Right kidney (tissue), 1 donor: Measurements from ENCODE around the gene AK4.

Source experiments
- DNase-seq: peaks from one replicate; pipeline ENCODE4 v3.0.0-alpha.2; 2016

Gene AK4

DNA sequence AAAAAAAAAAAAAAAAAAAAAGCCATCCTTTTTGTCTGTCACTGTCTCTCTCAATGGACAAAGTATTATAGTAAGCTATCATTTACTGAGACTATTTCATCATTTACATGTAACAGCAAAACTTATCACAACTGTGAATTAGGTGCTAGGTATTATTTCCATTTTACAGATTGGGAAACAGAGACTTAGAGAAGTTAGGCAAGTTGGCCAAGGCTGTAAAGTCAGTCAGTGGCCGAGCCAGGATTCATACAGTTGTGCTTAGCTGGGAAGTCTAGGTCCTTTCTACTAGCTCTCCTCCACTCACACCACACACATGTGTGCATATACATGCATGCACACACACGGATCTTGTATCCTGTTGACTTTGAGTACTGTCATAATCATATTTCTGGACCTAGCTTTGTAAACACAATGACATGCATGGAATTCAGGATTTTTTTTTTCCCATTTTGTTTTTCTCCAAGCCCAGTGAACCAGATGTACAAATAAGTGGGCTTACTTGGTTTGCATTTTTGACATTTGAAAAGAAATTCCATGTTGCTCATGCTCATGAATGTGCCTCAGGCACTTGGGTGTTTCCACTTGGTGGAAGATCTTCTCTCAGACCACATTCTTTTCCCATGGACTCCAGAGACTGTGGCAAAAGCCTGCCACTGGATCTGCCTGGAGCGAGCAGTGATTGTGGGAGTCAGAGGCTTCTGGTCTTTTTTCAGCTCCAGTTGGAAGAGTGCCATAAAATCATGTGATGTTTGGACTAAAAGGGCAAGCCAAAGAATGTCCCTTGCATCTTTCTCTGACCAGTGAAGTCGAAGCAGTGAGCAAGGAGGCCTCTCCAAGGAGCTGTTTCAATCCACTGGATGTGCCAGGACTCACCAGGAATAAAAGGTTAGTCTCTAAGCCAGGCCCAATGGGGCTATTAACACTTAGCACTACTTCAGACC is 99.7 kb downstream of the AK4 start:
- DNase-seq: peak; percentile 28

DNA sequence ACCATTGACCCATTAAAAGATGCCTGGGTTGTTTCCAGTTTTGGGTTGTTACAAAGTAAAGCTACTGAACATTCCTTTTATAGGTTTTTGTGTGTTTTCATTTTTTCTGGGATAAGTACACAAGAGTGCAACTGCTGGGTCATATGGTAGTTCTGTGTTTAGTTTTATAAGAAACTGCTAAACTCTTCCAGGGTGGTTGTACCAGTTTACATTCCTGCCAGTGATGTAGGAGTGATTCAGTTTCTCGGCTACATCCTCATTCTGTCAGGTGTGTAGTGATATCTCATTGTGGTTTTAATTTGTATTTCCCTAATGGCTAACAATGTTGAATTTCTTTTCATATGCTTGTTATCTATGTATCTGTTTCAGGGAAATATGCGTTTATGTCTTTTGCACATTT is 102.8 kb downstream of the AK4 start:
- no peak for DNase-seq

DNA sequence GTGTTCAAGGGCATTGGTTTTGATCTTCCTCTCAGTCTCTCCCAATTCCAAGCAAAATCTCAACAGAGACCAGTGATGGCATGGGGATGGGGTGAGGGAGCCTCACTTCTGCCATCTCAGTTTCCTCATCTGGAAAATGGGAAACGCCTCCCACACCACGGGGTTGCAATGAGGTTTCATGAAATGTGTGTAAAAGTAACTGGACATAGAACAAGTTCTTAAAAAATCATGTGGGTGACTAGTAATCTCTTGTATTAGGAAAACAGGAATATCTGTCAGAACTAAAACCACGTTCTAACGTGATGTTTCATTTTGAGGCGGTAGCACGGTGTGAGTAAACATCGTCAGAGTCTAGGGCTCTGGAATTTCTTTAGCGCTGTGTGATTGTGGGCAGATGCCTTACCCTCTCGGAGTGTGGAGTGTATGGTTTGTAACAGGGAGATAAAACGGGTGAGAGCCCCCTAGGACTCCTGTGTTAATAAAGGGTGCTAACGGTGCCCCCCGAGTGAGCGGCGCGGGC is 105.9 kb downstream of the AK4 start:
- no peak for DNase-seq

DNA sequence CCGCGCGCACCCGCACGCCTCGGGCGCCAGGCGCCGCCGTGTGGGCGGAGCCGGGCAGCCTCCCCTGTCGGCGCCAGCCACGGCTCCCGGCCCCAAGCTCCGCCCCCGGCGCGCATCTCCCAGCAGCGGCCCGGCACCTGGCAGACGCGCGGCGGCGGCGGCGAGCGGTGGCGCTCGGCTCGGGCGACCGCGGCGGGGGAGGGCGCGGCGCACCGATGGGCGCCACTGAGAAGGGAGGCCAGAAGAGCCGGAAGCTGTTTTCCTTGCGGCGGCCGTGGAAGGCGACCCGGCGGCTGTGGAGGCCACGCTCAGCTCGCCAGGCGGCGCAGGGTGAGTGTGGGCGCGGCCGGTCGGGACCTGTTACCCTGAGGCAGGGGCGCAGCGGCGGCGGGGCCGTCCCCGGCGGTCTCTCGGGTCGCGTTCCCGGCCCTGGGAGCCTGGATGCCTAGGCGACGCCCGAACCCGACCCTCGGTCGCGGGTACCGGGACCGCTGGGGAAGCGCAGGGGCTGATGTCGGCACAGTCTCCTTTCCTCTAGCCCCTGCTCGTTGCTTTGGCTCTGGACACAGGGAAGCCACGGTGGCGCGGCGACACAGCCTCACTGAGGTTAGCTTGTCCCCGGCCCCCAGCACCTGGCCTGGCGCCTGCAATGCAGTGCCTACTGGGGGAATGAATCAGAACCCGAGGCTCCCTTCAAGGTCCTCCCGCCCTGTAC is 106.5 kb downstream of the AK4 start:
- peak; percentile 84 for DNase-seq

DNA sequence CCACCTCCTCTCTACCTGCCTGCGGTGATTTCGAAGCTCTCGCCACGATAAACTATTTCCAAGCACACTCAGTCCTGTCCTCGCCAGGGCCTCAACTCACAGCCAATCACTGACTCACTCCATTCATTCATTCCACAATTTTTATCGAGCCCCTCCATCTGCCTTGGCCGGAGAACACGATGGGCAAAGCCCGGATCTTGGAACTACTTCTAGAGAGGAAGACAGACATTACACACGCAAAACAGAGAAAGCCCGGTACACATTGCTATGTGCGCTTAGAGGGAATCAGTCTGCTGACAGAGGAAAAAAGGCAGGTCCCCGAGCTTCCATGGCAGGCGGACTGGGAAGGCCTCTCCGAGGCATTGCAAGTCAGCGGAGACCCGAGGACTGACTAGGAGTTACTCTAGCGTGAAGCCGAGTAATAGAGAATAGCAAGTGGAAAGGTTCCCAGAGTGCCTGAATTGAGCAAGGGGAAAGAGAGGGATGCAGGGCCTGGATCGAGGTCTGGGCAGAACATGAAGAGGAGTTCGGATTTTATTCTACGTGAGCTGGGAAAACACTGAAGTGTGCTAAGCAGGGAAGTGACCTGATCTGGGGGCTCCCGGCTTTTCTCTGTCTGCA is 107.1 kb downstream of the AK4 start:
- peak; percentile 62 for DNase-seq

DNA sequence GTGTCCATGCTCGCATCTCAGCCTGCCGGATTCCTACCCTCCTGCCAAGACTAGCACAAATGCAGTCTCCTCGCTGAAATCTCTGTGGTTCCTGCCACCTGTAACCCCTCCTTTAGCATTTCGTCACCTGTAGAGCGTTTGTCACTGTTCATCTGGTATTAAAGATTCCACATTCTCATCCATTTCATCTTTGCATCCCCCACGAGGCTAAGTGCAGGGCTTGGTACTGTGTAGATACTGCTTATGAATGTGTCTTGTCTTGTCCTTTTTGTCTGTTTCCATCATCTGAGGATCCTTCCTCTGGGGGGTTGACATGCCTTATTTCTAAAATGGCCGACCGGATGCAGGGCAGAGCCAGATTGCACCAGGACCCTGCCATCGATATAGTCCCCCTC is 107.7 kb downstream of the AK4 start:
- no peak for DNase-seq

DNA sequence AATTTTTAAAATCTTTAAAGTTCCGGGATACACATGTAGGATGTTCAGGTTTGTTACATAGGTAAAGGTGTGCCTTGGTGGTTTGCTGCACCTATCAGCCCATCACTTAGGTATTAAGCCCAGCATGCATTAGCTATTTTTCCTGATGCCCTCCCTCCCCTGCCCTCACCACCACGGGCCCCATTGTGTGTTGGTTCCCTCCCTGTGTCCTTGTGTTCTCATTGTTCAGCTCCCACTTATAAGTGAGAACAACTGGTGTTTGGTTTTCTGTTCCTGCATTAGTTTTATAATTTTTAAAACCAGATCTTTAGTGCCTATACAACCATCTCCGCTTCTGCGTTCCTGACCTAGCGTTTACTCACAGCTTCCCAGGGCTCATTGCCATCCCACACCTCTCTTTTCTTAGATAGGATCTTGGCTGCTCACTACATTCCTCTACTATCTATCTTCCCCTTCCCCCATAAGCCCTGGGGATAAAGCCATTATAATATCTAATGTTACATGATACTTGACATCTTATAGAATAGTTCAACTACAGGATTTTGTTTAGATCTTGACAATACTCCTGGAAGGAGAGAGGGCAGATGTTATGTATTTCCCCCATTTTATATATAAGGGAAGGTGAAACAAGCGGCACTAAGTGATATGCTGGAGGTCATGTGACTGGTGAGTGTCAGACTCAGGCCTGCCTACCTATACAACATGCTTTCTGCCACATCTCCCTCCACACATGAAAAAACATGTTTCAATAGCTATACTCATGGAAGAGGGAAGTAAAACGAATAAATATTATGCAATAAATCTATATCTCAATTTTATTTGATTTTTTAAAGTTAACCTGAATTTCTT is 109.1 kb downstream of the AK4 start:
- no peak for DNase-seq

DNA sequence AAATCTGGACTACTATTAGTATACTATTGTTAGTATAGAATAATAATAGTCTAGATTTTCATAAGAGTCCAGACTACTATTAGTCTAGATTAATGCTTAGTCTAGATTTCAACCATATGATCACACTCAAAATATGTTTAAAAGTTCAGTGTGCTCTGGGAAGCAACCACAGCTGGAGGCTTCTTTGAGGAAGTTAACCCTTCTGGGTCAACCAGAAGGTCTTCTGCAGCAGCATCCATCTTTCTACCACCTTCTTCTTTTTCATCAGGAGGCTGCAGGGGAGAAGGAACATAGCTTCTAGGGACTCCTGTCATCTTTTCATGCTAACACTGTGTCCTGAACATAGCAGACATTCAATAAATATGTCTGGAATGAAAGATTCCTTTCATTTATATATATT is 110.1 kb downstream of the AK4 start:
- DNase-seq: no peak

DNA sequence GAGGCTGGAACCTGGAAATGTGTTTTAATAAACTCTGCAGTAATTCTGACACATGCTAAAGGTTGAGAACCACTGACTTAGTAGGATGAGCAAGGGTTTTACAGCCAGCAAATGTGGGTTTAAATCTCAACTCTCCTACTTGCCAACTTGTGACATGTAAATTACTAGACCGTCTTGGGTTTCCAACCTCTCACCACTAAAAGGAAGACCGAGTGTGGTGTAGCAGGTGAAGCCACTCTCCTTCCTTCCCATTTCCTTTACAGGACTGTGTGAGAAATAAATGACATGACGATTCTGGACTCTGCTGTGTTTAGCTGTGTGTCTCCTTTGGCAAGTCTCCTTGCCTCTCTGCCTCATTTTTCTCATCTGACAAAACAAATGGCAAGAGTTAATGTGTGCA is 111.8 kb downstream of the AK4 start:
- no peak for DNase-seq

DNA sequence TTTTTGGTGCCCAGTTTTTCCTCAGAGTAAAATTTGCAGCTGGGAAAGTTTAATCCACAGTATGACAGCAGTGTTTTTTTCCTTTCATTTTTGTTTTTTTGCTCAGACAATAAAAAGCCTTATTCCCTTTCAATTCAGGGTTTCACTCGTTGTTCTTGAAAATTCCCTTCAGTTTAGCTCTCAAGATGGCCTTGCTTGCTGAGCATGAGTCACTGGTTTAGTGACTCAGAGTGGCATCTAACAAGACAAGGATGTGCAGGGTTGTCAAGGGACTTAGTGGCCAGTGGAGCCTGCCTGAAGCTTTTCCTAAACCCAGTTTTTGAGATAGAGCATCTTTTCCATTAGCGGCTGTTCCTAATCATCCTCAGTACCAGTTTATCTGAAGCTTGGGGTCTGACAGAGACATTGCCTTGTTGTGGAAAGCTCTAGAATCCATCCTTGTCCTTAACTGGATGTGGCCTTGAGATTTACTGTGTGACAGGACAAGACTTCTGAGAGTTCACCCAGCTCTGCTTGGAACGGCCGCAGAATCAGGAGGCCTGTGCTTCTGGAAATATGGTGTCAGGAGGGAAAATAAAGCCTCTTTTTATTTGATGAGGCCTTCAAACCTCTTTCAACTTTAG is 113.0 kb downstream of the AK4 start:
- DNase-seq: no peak

DNA sequence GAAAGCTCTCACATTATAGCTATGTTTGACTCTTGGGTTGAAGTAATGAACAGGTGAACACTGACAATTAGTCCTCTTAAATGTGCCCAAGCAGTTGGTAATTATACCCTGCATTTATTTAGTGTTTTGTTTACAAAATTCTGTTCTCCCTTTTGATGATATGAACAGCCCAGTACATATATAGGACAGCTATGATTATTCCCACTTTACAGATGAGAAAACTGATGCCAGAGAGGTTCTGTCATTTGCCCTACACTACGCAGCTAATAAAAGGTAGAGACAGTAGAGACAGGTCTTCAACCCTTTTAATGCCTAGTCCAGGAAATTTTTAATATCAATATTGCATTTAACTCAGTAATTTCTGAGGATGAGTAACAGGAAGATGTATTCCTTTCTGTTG is 115.3 kb downstream of the AK4 start:
- no peak for DNase-seq

DNA sequence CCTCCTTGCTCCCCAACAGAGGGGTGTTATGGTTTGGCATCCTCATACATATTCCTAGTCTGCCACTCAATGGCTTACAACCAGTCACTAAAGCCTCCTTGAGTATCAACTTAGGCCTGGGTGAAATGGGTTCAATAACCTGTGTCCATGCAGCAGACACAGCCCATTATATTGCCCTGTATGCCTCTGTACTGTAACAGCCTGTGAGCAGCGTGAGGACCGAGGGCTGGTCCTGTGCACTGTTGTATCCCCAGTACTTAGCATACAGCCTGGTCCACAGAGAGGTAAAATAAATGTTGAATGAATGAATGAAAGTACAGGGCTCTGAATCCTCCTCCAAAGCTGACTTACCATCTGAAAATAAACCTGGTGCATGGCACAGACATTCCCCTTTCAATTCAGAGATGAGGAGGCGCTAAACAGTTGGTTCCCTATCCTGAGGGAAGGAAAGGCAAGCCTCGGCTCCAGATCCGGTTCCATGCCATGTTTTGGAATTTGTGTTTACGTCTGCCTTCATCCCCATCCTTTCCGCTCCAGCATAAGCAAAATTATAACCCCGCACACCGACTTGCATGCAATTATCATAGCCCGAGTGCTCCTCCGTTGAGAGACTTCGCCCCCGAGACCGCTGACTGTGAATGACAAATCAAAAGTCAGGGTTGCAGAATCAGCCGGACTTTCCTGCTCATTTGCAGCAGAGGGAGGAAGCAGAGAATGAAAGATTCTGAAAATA is 116.4 kb downstream of the AK4 start:
- DNase-seq: peak; percentile 59

DNA sequence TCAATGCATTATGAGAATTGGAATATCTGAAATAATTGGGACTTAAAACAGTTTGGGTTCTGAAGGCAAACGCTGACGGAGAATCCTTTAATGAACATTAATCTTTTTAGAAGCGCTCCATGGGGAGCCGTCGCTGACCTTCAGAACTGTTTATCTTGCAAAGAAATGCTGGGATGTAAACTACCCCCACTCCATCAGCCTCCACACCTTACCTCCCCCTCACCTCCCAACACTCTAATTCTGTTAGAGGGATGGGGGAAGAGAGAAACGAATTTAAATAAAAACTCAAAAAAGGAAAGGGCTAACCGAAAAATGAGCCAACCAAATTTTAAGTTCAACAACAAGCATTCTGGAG is 117.3 kb downstream of the AK4 start:
- no peak for DNase-seq

DNA sequence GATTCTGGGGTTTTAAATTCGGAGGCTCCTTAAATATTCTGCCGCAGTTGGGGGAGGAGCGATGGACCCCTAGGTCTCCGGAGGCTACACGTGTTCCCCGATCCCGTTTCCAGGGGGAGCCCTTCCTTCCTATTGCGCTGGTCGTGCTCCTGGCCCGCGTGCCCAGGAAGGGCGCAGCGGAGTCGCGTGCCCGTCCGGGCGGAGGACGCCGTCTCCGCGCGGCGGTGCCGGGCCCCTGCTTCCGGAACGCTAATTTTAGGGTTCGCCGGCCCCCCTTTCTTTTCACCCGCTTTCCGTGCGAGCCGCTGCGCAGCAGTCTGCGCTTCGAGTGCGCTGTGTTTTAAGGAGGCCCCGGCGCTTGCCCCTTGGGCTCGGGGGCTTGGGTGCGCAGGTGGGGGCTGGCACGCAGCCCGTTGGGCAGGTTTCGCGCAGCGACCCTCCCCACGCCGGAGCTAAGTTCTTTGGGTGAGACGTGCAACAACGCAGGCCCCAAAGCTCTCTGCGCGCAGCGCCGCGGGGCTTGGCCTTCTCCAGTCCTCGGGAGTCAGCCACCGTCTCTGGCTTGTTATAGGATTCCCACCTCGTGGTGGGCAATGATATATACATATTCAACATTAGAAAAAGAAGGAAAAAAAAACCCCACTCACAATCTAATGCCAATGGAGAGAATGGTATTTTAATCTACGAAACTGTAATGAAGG is 117.8 kb downstream of the AK4 start:
- DNase-seq: peak; percentile 70

DNA sequence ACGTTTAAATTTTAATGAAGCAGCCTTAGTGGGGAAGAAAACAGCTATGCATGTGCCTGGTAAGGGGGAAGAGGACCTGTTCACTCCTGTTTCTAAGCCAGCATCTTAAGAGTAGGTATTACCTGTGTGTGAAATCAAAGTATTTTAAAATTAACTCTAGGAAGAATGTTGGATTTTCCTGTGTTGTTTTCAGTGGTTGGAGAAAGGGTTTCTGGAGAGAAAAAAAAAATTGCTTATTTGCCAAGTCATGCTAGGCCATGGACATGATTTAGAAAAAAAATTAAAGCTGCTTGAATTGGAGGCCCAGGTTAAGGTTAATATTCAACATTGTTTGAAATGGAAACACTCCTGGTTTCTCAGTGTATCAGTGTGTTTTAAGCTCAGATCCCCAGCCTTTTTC is 118.5 kb downstream of the AK4 start:
- DNase-seq: no peak

DNA sequence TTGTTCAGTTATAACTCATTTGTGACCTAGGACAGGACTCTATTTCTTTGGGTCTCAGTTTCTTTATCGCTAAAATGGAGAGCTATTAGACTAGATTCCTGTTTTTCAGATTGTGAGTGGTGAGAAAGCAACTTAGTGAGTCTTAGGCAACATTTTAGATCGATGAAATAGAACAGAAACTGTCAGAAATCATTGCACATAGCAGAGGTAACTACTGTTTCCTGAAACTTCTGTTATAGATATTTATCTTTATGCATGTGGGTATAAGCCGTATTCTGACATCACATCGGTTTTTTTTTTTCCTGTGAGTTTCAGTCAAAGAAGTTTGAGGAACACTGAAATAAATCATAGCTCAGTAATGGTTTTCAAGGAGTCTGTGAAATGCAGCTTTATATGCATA is 119.3 kb downstream of the AK4 start:
- no peak for DNase-seq

DNA sequence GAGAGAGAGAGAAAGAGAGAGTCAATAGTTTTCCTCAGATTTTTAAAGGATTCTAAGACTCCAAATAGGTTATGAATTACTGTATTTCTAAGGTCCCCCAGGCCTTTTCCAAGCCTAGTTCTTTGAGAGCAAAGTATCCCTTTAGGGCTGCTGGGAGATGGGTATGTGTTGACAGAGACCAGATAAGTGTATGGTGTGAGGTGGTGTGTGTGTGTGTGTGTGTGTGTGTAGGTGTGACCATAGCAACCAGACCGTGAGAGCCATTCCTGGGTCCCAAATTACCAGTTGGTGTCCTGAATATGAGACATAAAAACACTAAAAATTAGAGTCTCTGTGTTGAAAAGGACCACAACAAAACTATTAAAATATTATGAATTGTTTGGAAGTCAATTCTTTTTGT is 119.7 kb downstream of the AK4 start:
- DNase-seq: no peak

DNA sequence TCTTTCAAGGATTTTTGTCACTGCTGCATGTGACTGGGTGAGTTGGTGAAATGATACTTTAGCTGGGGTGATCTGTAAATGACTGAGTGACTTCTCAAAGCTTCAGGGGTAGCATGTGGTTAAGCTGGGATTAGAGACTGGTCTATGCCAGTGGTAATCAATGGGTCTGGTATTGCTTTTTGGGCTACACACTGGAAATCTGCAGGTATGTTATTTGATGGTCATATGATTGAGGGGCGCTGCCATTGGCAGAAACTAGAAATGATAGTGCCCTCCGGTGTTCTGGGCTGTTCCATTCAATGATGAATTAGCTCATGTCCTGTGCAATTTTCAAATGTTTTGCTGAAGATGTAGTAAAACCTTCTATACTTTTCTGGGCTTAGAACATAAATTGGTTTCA is 121.6 kb downstream of the AK4 start:
- no peak for DNase-seq

DNA sequence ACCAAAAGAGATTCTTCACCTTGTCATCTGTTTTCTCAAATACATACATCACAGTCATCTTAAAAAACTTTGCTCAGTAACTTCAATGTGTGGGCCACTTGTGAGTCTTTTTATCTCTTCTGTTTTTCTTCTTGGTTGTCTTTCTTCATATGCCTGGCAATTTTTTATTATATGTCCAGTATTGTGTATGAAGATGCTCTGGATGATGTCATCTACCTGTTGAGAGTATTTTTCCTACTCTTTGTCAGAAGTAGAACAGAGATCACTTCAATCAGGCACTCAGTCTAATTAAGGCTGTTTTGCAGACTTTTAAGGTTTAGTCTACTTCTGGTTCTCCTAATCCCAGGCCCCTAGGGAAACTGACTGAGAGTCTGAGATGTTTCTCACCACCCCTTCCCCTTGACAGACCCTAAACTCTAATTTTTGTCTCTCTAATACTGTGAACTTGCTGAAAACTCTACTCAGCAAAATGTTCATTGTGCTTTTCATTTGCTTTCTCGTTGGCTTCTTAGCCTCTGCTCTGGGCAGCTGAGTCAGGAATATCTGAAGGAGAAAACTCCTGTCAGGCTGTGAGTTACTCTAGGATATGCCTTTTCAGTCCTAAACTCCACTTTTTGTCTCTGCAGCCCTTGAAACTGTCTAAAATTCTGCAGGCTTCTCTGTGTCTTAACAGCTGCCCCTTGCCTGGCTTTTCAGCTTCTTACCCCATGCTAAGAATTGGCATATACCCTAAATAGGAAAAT is 128.4 kb downstream of the AK4 start:
- no peak for DNase-seq
